C4-2B (cell line): ENCODE data around the gene HCN2.

Source experiments
- H3K27ac ChIP-seq: fragments of 450-650 bp; 2 replicates; pipeline ENCODE4 v1.5.1; 2017
- ZFX ChIP-seq: fragments of 450-650 bp; IDR thresholded peaks from 2 replicates; pipeline ENCODE4 v1.6.1; 2017
- TF ChIP-seq, protein P1 (sequence below): fragments of 450-650 bp; conservative IDR thresholded peaks from 2 replicates; pipeline ENCODE4 v1.5.1; 2017; ENCODE audit warnings: mild to moderate bottlenecking

The HCN2 gene

DNA sequence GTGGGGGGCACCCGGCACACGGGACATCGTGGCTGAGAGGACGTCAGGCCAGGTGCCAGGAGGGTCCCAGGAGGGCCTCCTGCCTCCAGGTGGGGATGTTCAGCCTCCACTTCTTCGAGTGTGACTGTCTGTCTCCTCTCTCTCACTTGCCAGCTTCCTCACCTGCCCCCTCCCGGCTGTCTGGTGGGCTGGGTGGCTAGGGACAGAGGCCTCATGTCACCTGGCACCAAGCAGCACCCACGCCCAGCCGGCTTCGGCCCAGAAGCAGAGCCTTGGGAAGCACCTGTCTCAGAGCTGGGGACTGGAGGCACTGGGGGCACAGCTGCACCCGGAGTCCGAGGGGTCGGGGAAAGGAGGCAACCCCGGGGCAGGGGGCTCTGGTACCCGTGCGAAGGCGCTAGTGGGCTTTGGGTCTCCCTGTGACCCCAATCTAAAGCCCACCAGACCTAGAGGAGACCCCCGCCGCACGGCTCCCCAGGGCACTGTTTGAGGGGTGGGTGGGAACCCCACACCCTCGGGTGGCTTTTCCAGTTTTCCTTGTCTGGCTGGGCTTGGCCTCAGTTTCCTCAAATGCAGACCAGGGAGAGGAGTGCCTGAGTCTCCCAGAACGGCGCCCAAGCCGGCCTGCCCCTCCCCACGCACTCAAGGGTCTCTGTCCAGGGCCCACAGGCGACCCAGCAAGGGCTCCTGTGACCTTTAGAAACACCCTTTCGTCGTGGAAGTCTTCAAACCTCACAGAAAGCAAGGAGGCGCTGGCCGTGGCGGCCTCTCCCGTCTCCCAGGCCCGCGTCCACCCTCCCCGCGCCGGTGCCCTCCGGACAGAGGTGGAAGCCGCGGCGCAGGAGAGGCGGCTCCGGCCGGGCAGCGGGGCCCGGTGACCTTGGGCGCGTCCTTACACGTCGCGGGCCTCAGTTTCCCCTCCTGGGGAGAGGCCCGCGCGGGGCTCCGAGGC lies 664 bp upstream of the HCN2 start:
- TF ChIP-seq ZFX, result no peak
- TF ChIP-seq, protein P1, sequence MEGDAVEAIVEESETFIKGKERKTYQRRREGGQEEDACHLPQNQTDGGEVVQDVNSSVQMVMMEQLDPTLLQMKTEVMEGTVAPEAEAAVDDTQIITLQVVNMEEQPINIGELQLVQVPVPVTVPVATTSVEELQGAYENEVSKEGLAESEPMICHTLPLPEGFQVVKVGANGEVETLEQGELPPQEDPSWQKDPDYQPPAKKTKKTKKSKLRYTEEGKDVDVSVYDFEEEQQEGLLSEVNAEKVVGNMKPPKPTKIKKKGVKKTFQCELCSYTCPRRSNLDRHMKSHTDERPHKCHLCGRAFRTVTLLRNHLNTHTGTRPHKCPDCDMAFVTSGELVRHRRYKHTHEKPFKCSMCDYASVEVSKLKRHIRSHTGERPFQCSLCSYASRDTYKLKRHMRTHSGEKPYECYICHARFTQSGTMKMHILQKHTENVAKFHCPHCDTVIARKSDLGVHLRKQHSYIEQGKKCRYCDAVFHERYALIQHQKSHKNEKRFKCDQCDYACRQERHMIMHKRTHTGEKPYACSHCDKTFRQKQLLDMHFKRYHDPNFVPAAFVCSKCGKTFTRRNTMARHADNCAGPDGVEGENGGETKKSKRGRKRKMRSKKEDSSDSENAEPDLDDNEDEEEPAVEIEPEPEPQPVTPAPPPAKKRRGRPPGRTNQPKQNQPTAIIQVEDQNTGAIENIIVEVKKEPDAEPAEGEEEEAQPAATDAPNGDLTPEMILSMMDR, result no peak
- H3K27ac ChIP-seq, result no peak overlapping the region

DNA sequence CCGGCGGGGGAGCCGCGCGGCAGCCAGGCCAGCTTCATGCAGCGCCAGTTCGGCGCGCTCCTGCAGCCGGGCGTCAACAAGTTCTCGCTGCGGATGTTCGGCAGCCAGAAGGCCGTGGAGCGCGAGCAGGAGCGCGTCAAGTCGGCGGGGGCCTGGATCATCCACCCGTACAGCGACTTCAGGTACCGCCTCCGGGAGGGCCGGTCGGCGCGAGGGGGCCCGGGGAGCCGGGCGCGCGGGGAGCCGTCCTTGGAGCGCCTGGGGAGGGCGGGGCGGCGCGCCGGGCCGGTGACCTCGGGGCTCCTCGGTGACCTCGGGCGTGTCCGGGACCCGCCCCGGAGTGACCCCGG lies 690 bp downstream of the HCN2 start:
- TF ChIP-seq, protein P1, result no peak
- no peak for TF ChIP-seq ZFX
- no peak overlapping the region for H3K27ac ChIP-seq

DNA sequence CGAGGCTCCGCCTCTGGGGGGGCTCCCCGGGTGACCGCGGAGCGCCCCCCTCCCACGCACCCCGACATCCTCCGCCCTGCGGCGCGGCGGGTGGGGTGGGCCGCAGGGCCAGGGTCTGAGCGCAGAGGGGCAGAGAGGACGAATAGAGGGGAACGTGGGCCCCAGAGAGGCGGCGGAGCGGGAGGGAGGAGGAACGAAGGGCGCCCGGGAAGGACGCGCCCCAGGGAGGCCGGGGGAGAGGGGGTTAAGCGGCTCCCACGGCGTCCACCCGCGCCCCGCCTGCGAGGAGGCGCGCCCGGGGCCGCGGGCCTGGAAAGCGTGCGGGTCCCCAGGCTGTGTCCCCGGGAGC lies 1.0 kb downstream of the HCN2 start:
- H3K27ac ChIP-seq, result no peak overlapping the region
- no peak for TF ChIP-seq ZFX
- TF ChIP-seq, protein P1, result no peak

DNA sequence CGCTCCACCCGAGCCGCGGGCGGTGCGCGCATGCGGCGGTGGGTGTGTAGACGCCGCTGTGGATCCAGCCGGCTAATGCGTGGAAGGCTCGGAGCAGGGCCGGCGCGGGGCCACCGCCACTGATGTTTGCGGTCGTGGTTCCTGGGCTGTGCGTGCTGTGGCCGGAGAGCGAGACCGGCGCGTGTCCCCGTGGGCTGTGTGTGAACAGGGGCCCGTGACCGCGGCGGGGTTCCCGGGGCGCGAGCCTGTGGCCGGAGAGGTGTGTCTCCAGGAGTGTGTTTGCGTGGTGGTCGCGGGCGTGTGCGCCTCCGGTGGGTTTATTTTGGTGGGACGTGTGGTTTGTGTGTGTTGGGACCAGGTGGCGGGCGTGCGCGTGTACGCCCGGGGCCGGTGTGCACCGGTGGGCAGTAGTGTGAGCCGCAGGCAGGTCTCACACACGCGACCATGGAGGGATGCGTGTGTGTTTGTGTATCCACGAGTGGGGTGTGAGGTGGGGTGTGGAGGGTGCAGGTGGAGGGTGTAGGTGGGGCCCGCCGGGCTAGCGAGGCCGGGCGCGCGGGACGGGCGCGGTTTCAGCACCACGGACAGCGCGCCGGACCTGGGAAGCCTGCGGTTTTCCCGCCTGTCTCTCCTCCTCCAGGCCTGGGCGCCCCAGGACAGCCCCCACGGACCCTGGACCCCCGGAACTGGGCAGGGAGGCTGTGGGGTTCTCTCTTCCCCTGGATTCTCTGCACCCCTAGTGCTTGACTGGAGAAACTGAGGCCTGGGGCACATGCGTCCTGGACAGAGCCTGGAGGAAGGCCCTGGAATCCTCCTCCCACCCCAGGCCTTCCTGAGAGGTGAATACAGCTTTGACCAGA lies 1.6 kb downstream of the HCN2 start:
- no peak for TF ChIP-seq ZFX
- H3K27ac ChIP-seq, result no peak overlapping the region

DNA sequence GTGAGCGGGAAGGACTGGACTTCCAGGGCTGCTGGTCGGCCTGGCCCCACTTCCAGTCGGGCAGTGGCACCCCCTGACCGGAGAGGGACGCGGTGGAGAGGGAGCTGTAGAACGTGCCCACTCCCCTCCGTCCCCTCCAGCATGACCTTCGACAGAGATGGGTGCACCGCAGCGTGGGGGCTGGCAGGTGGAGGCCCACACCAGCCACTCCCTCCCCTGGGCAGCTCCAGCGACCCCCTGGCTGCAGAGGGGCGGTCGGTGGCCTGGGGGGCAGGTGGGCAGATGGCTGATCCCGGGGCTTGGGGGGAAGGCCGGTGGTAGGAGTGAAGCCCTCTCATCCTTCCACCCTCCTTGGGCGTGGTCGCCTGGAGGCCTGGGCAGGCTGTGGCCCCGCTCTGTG lies 2.4 kb downstream of the HCN2 start:
- no peak overlapping the region for H3K27ac ChIP-seq
- no peak for TF ChIP-seq ZFX
- TF ChIP-seq, protein P1, result no peak

DNA sequence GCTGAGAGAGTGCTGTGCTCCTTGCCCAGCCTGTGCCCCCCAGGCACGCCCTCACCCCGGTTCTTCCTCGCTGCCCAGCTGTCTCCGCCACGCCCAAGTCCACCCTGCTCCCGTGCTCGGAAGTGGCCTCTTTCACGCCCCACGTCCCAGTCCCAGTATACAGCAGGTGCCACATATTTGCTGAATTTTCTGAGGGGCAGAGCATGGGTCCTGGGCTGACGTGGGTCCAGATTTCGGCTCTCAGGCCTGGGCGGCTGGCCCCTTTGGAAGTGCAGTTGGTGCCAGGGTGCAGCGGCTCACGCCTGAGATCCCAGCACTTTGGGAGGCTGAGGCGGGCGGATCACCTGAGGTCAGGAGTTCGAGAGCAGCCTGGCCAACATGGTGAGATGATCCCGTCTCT lies 3.4 kb downstream of the HCN2 start:
- no peak overlapping the region for H3K27ac ChIP-seq
- no peak for TF ChIP-seq ZFX
- TF ChIP-seq, protein P1, result no peak

DNA sequence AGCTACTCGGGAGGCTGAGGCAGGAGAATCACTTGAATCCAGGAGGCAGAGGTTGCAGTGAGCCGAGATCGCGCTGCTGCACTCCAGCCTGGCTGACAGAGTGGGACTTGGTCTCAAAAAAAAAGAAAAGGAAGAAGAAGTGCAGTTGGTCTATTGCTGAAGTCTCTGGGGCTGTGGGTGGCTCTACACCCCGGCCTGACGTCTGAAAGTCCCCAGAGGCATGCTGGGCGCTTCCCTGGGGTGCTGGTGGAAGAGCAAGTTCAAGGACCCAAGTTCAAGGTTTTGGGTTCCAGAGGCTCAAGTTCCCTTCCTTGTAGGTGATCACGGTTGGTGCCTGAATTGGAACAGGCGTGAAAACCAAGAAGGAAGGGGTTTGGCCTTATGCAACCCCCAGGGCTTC lies 3.8 kb downstream of the HCN2 start:
- no peak overlapping the region for H3K27ac ChIP-seq
- no peak for TF ChIP-seq ZFX
- TF ChIP-seq, protein P1, result no peak
